GM12878 (cell line): ENCODE data around the gene FTO.

Source experiments
- CBFB ChIP-seq: IDR thresholded peaks from 2 replicates; pipeline ENCODE4 v1.6.1; 2016; ENCODE audit warnings: antibody characterized with exemption, low read depth
- CREB1 ChIP-seq: IDR thresholded peaks from 2 replicates; pipeline ENCODE4 v1.6.1; 2012; ENCODE audit warnings: low read depth, mild to moderate bottlenecking, inconsistent platforms
- CTCF ChIP-seq, 3 experiments: IDR thresholded peaks in 2 of 3; conservative IDR thresholded peaks in 1 of 3; 2 replicates each; pipeline ENCODE4 v1.5.1; 2011; ENCODE audit warnings: low read depth in 3 of 3, low read length in 3 of 3, mild to moderate bottlenecking in 3 of 3, control low read depth in 2 of 3, moderate library complexity in 2 of 3, inconsistent platforms in 1 of 3, mixed read lengths in 1 of 3; ENCODE audit not compliant: control insufficient read depth in 2 of 3, insufficient read depth in 1 of 3; ENCODE audit errors: extremely low read depth in 1 of 3
- EGR1 ChIP-seq, 2 experiments: IDR thresholded peaks; 1 replicate in 1 of 2; 2 replicates in 1 of 2; pipeline ENCODE4 v1.6.1; 2011 to 2012; ENCODE audit warnings: low read depth in 2 of 2, low read length in 2 of 2, borderline replicate concordance in 1 of 2, mild to moderate bottlenecking in 1 of 2, moderate library complexity in 1 of 2
- EP300 ChIP-seq, 2 experiments: fragments of 150-350 bp in 1 of 2; IDR thresholded peaks; 2 replicates each; pipeline ENCODE4 v1.6.1; 2011 to 2012; ENCODE audit warnings: low read depth in 2 of 2, low read length in 2 of 2, borderline replicate concordance in 1 of 2, improper control_type of control experiment in 1 of 2, inconsistent platforms in 1 of 2; ENCODE audit not compliant: control insufficient read depth in 1 of 2
- ETV6 ChIP-seq, 2 experiments: fragments of 450-650 bp in 1 of 2; IDR thresholded peaks in 1 of 2; conservative IDR thresholded peaks in 1 of 2; 2 replicates each; pipeline ENCODE4 v1.6.1; 2014; ENCODE audit warnings: antibody characterized with exemption in 1 of 2, borderline replicate concordance in 1 of 2, low read depth in 1 of 2, mild to moderate bottlenecking in 1 of 2, moderate library complexity in 1 of 2
- GABPA ChIP-seq: IDR thresholded peaks from 2 replicates; pipeline ENCODE4 v1.6.1; 2014; ENCODE audit warnings: antibody characterized with exemption, low read depth, mild to moderate bottlenecking, inconsistent platforms
- HCFC1 ChIP-seq: fragments of 150-350 bp; IDR thresholded peaks from 2 replicates; pipeline ENCODE4 v1.6.1; 2014; ENCODE audit warnings: low read length
- POLR2A ChIP-seq: IDR thresholded peaks from 2 replicates; pipeline ENCODE4 v1.6.1; 2011; ENCODE audit warnings: low read depth, mild to moderate bottlenecking, low read length
- REST ChIP-seq: IDR thresholded peaks from 2 replicates; pipeline ENCODE4 v1.6.1; 2012; ENCODE audit warnings: mild to moderate bottlenecking, low read depth, low read length
- SMAD1 ChIP-seq: fragments of 450-650 bp; IDR thresholded peaks from 2 replicates; pipeline ENCODE4 v1.6.1; 2018; ENCODE audit warnings: mild to moderate bottlenecking, low read depth; ENCODE audit not compliant: partially characterized antibody
- ZBTB11 ChIP-seq: fragments of 450-650 bp; formaldehyde crosslinking; IDR thresholded peaks from 2 replicates; pipeline ENCODE4 v1.5.0; 2022; ENCODE audit warnings: mild to moderate bottlenecking, missing genetic modification characterization
- ZBTB4 ChIP-seq: fragments of 450-650 bp; formaldehyde crosslinking; IDR thresholded peaks from 2 replicates; pipeline ENCODE4 v1.4.0; 2022; ENCODE audit warnings: mild to moderate bottlenecking, moderate library complexity

GRCh38 chr16:54080524-54081008, 376.6 kb downstream of the FTO start:
- no peak for TF ChIP-seq CREB1
- no peak for TF ChIP-seq ZBTB4 (CRISPR knock-in tag)
- TF ChIP-seq CTCF (IDR thresholded peaks at IDR 0.05 in 2 of 3, conservative IDR thresholded peaks at IDR 0.05 in 1 of 3; ENCODE audit: control insufficient read depth in 2 of 3, extremely low read depth in 1 of 3, insufficient read depth in 1 of 3, low read depth in 3 of 3, low read length in 3 of 3) = no peak
- no peak for TF ChIP-seq REST
- no peak for TF ChIP-seq ETV6 (conservative IDR thresholded peaks at IDR 0.05 in 1 of 2, IDR thresholded peaks at IDR 0.05 in 1 of 2; ENCODE audit: borderline replicate concordance in 1 of 2, low read depth in 1 of 2)
- TF ChIP-seq HCFC1 = no peak
- TF ChIP-seq EP300 (IDR thresholded peaks at IDR 0.05; ENCODE audit: borderline replicate concordance in 1 of 2, control insufficient read depth in 1 of 2, low read depth in 2 of 2, low read length in 2 of 2) = no peak
- no peak for TF ChIP-seq CBFB
- TF ChIP-seq SMAD1 = no peak
- no peak for TF ChIP-seq GABPA
- TF ChIP-seq ZBTB11 (CRISPR knock-in tag) = no peak
- no peak for TF ChIP-seq POLR2A
- TF ChIP-seq EGR1 (IDR thresholded peaks at IDR 0.05; ENCODE audit: borderline replicate concordance in 1 of 2, low read depth in 2 of 2, low read length in 2 of 2) = no peak
